AG09309 (cell line): ENCODE measurements around the gene DGCR6L.
"Not testable (repeated sequence)": the region's sequence is repeated elsewhere in the genome, so short reads cannot be mapped to it uniquely, and the experiment has no call there.

Experiments used
- DNase-seq: peaks from one replicate; pipeline ENCODE4 v3.0.0-alpha.2; 2010; ENCODE audit warnings: low read depth
- H3K4me3 ChIP-seq: 2 replicates; pipeline ENCODE4 v1.5.1; 2011; ENCODE audit warnings: mild to moderate bottlenecking, low read depth, low read length, moderate library complexity; ENCODE audit not compliant: control insufficient read depth
- CTCF ChIP-seq: IDR thresholded peaks from 2 replicates; pipeline ENCODE4 v1.5.1; 2011; ENCODE audit warnings: mild to moderate bottlenecking, low read depth, low read length, inconsistent platforms; ENCODE audit not compliant: insufficient read depth, control insufficient read depth; ENCODE audit errors: missing control alignments

Gene DGCR6L

GRCh38 chr22:20319041-20319744 lies 667 bp downstream of the DGCR6L start:
- no peak for TF ChIP-seq CTCF
- DNase-seq = no peak
- H3K4me3 ChIP-seq = peak overlapping the region; percentile 58

DNA sequence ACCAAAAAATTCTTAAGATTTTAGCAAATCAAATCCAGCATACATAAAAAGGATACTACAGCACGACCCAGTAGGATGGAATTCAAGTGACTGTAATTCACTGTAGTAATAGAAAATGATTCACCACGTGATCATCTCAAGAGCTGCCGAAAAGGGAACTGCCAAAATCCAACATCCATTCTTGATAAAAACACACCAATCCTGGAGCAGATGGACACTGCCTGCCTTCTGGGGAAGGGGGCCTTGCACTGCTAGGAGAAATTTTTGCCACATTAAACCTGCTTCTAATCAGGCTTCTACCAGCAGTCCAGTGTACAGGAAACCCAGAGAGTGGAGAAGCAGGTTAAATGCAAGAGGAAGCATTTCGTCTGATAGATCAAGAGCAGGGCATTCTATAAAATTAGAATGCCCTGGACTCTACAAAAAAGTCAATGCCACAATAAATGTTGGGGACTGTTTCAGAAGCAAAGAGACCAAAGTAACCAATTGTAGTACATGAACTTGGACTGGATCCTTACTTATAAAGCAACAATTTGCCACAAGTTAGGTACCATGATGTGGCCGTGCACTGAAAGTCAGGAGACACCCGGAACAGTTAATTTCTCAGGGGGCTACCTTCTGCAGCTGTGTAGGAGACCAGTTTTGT lies 1.7 kb downstream of the DGCR6L start:
- not testable (repeated sequence) for H3K4me3 ChIP-seq

GRCh38 chr22:20317402-20318042 lies 2.3 kb downstream of the DGCR6L start:
- peak; percentile 54 for TF ChIP-seq CTCF
- not testable (repeated sequence) for DNase-seq

More for the DNA sequence above, 1.7 kb downstream of the DGCR6L start:
- not testable (repeated sequence) for DNase-seq

GRCh38 chr22:20316844-20317401 lies 2.9 kb downstream of the DGCR6L start:
- DNase-seq = no peak
- H3K4me3 ChIP-seq = no peak overlapping the region
- no peak for TF ChIP-seq CTCF

More at GRCh38 chr22:20317402-20318042, 2.3 kb downstream of the DGCR6L start:
- not testable (repeated sequence) for H3K4me3 ChIP-seq

DNA sequence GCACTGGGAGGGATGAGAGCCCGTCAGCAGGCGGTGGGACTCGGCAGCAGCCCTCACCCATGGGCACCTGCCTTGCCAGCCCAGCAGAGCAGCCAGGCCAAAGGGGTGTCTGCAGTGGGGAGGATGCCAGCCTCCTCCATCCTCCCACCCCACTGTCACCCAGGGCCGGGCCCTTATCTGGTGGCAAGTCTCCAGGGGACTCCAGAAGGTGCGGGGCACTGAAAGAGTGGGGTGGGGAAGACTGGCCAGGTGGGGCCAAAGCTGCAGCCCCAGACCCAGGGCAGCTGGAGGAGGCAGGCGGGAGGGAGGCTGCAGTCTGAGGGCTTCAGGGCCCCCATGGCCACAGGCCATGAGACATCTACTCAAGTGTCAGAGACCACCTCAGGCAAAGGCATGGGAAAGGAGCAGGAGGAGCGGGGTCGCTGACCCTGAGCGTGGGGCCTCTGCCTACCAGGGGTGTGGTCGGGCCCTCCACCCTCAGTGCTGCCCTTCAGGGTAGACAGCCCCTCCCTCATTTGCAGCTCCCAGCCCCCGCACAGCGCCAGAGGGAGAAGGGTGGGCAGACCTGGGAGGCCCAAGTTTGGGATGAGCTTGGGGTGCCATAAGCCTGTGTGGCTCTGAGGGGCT lies 3.5 kb downstream of the DGCR6L start:
- no peak overlapping the region for H3K4me3 ChIP-seq
- no peak for TF ChIP-seq CTCF
- no peak for DNase-seq

DNA sequence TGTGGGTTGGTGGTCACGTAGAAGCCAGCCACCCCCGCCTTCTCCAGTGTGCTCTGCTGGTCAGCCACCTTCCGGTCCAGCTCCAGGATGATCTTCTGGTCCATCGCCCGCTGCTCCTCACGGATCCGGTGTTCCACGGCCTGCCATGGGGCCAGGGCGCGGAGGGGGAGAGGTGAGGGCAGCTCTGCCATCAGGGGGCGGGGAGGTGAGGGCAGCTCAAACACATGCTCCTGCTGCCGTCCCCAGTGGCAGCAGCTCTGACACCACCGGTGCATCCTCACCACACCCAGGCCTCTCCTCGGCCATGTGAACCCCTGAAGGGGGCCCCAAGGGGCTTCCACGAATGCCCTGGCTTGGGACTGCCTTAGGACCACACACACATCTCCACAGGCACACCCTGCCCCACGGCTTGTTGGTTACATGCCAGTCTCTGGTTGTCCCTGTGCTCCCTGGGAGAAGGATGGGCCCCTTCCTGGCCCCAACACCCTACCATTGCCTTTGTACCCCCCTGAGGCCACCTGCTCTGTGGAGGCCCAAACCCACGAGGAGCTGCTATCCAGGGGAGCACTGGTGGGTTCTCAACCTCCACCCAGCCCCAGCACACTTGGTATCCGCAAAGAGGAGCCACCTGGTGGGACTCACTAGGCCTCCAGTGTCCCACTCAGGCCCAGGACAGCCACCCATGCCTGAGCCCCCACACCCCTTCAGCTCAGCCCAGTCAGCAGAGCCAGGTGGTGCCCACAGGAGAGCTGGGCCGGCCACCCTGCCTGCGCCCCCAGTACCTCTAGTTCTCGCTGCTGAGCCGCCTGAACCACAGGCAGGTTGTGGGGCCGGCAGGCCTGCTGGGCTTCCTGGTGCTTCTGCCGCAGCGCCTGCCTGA lies 4.3 kb downstream of the DGCR6L start:
- no peak for TF ChIP-seq CTCF
- DNase-seq = no peak
- no peak overlapping the region for H3K4me3 ChIP-seq

GRCh38 chr22:20314741-20315336 lies 5.0 kb downstream of the DGCR6L start:
- not testable (repeated sequence) for DNase-seq, H3K4me3 ChIP-seq

DNA sequence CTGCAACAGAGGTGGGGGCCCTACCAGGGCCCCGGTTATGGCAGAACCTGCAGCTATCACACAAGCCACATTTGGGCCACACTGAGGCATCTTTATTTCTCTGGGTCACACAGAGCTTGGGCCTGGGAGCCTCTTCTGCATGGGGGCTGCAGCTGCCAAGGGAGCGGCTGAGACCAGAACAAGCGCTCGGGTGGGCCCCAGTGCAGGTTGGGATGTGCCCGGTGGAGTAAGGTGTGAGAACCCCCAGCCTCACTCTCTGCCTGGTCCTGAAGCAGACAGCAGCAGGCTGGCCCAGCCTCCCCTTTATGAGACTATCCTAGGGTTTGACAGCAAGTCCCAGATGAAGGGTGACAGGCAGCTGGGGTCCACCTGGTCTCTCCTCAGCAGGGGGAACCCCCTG lies 5.7 kb downstream of the DGCR6L start:
- DNase-seq, H3K4me3 ChIP-seq: not testable (repeated sequence)

DNA sequence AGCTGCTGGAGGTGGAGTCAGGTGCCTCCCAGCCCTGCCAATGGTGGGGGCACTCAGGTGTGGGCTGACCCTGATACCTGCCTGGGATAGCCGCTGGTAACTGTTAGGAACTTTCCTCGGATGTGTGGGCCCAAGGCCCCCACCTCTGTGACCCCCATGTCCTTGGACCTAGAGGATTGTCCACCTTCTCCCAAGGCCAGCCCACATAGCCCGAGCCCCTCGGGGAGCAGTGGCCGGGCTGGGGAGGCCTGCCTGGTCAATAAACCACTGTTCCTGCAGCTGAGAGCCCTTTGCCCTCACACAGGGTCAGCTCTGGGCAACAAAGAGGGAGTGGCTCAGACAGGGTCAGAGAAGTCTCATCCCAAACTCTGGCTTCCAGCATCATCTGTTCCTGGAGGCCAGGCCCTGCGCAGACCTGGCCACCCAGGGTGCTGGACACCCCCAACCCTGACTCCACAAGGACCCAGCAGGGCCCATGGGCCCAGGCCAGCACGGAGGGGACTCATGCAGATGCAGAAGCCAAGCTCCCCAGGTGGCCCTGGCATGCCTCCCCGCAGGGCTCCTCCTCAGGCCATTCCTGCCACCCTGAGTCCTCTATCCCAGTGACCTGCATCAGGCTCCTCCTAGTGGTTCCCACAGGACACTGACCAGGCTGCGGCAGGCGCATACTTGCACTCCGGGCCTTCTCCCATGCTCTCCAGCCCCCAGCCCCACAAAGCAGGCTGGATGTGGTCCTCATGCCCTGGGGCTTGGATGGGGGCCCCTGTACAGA lies 6.4 kb downstream of the DGCR6L start:
- H3K4me3 ChIP-seq, DNase-seq: not testable (repeated sequence)
